Transverse colon (tissue), 4 donors: ENCODE data around the gene GPR108.

Experiments
- EP300 ChIP-seq: sonication (generic); formaldehyde crosslinking; IDR thresholded peaks from one replicate; pipeline ENCODE4 v1.6.1; 2017; ENCODE audit warnings: antibody characterized with exemption, low read depth
- POLR2AphosphoS5 ChIP-seq, 3 donors: sonication (generic); formaldehyde crosslinking; IDR thresholded peaks; one replicate each; pipeline ENCODE4 v1.6.1; 2016; ENCODE audit warnings: antibody characterized with exemption in 3 of 3
- TF ChIP-seq, protein P1 (sequence below), 5 experiments: fragments of 200-600 bp in 3 of 5; fragments of 450-650 bp in 2 of 5; sonication (generic) in 3 of 5; IDR thresholded peaks; 1 replicate in 2 of 5; 2 replicates in 3 of 5; pipeline ENCODE4 v1.5.1; 2016 to 2017; ENCODE audit warnings: antibody characterized with exemption in 5 of 5, inconsistent platforms in 3 of 5, mild to moderate bottlenecking in 2 of 5, moderate library complexity in 1 of 5

- TF ChIP-seq, protein P1, sequence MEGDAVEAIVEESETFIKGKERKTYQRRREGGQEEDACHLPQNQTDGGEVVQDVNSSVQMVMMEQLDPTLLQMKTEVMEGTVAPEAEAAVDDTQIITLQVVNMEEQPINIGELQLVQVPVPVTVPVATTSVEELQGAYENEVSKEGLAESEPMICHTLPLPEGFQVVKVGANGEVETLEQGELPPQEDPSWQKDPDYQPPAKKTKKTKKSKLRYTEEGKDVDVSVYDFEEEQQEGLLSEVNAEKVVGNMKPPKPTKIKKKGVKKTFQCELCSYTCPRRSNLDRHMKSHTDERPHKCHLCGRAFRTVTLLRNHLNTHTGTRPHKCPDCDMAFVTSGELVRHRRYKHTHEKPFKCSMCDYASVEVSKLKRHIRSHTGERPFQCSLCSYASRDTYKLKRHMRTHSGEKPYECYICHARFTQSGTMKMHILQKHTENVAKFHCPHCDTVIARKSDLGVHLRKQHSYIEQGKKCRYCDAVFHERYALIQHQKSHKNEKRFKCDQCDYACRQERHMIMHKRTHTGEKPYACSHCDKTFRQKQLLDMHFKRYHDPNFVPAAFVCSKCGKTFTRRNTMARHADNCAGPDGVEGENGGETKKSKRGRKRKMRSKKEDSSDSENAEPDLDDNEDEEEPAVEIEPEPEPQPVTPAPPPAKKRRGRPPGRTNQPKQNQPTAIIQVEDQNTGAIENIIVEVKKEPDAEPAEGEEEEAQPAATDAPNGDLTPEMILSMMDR (IDR thresholded peaks at IDR 0.05) = no peak
- TF ChIP-seq POLR2AphosphoS5 (IDR thresholded peaks at IDR 0.05) (no peak), EP300 (no peak)
Measured at GRCh38 chr19:6696239-6696820, 41.0 kb downstream of the GPR108 start.
